H1 (cell line): Measurements from ENCODE around the gene ACTA2. TPM values are rescaled to one million over a fixed set of nuclear protein-coding genes. Genes with fewer than 3 reads are reported as not detected.

Experiments
- CTCF ChIA-PET: fragments of 300-600 bp; sonication (Branson Sonifier 250); formaldehyde crosslinking; loops from one replicate; lab custom pipeline; 2021; ENCODE audit not compliant: partially characterized antibody; lab: Charles Lee
- POLR2A ChIA-PET: fragments of 300-600 bp; sonication (Branson Sonifier 250); formaldehyde crosslinking; loops from one replicate; lab custom pipeline; 2021; ENCODE audit warnings: inconsistent platforms; ENCODE audit not compliant: partially characterized antibody; lab: Charles Lee
- DNase-seq, 2 experiments: peaks; one replicate each; pipeline versions ENCODE4 v3.0.0 to v3.0.0-alpha.2; 2010 to 2022; ENCODE audit warnings: low spot score in 2 of 2, low read depth in 1 of 2, mixed read lengths in 1 of 2
- FAIRE-seq: peaks from 2 replicates; lab custom pipeline; 2011; peaks lifted over from hg19 to GRCh38; lab: Jason Lieb, UNC
- H2AFZ ChIP-seq: 2 replicates; pipeline ENCODE4 v1.8.1; 2012; ENCODE audit warnings: low read length, inconsistent platforms
- H2AK5ac ChIP-seq: 2 replicates; pipeline ENCODE4 v1.6.1; 2013; ENCODE audit warnings: low read depth, low read length
- H2BK120ac ChIP-seq: replicated peaks from 2 replicates; pipeline ENCODE3; 2013; ENCODE audit warnings: low read depth, low read length, inconsistent platforms
- H2BK12ac ChIP-seq: 2 replicates; pipeline ENCODE4 v1.6.1; 2013; ENCODE audit warnings: low read depth, low read length
- H2BK15ac ChIP-seq: 2 replicates; pipeline ENCODE4 v1.6.1; 2013; ENCODE audit warnings: low read length
- H2BK20ac ChIP-seq: 2 replicates; pipeline ENCODE4 v1.6.1; 2013; ENCODE audit warnings: low read length
- H2BK5ac ChIP-seq: 2 replicates; pipeline ENCODE4 v1.6.1; 2013; ENCODE audit warnings: low read depth, low read length
- H3K14ac ChIP-seq: 2 replicates; pipeline ENCODE4 v1.6.1; 2013; ENCODE audit warnings: inconsistent platforms; ENCODE audit not compliant: insufficient read length
- H3K18ac ChIP-seq: 2 replicates; pipeline ENCODE4 v1.6.1; 2013; ENCODE audit warnings: low read length; ENCODE audit errors: extremely low read depth
- H3K23ac ChIP-seq: 2 replicates; pipeline ENCODE4 v1.6.1; 2013; ENCODE audit warnings: inconsistent platforms; ENCODE audit not compliant: insufficient read length
- H3K23me2 ChIP-seq: 2 replicates; pipeline ENCODE4 v1.6.1; 2013; ENCODE audit warnings: low read depth, low read length
- H3K27ac ChIP-seq: 2 replicates; pipeline ENCODE4 v1.6.1; 2011; ENCODE audit warnings: low read depth, low read length, inconsistent platforms
- H3K27me3 ChIP-seq, 4 experiments: replicated peaks in 1 of 4; 1 replicate in 1 of 4; 2 replicates in 3 of 4; pipeline versions ENCODE4 v1.6.1 to v1.8.1; 2011 to 2013; ENCODE audit warnings: low read length in 3 of 4, mild to moderate bottlenecking in 3 of 4, inconsistent platforms in 2 of 4, mixed read lengths in 2 of 4, moderate library complexity in 1 of 4; ENCODE audit not compliant: control insufficient read depth in 3 of 4, insufficient read depth in 3 of 4; ENCODE audit errors: extremely low read depth in 1 of 4
- H3K36me3 ChIP-seq, 4 experiments: 2 replicates each; pipeline versions ENCODE4 v1.6.1 to v1.8.1; 2011 to 2013; ENCODE audit warnings: mild to moderate bottlenecking in 4 of 4, low read length in 3 of 4, moderate library complexity in 2 of 4, control low read depth in 1 of 4, inconsistent platforms in 1 of 4; ENCODE audit not compliant: insufficient read depth in 4 of 4, control insufficient read depth in 2 of 4
- H3K4ac ChIP-seq: replicated peaks from 2 replicates; pipeline ENCODE3; 2013; ENCODE audit warnings: low read length, low read depth, mixed read lengths, inconsistent platforms; ENCODE audit not compliant: insufficient read length
- H3K4me1 ChIP-seq, 4 experiments: replicated peaks in 1 of 4; 1 replicate in 1 of 4; 2 replicates in 3 of 4; pipeline versions ENCODE4 v1.6.1 to v1.8.1; 2011 to 2013; ENCODE audit warnings: low read length in 3 of 4, inconsistent platforms in 2 of 4, mixed read lengths in 1 of 4; ENCODE audit not compliant: insufficient read depth in 4 of 4, control insufficient read depth in 3 of 4
- H3K4me2 ChIP-seq, 2 experiments: 2 replicates each; pipeline versions ENCODE4 v1.6.1 to v1.8.1; 2011 to 2013; ENCODE audit warnings: low read depth in 2 of 2, low read length in 2 of 2, control low read depth in 1 of 2, inconsistent platforms in 1 of 2, mild to moderate bottlenecking in 1 of 2; ENCODE audit not compliant: insufficient read depth in 1 of 2
- H3K4me3 ChIP-seq, 4 experiments: fragments of 200-600, 300-600 bp in 1 of 4; sonication (generic), shearing (Covaris generic), sonication (Bioruptor Twin) in 1 of 4; 2 replicates each; pipeline versions ENCODE4 v1.5.1 to v1.8.1; 2011 to 2016; ENCODE audit warnings: low read length in 4 of 4, low read depth in 3 of 4, control low read depth in 2 of 4, inconsistent platforms in 2 of 4, mild to moderate bottlenecking in 2 of 4, mixed read lengths in 1 of 4, moderate library complexity in 1 of 4; ENCODE audit not compliant: insufficient read depth in 2 of 4; ENCODE audit errors: extremely low read depth in 1 of 4
- H3K56ac ChIP-seq: replicated peaks from 2 replicates; pipeline ENCODE3; 2013; ENCODE audit warnings: low read depth, mild to moderate bottlenecking, mixed read lengths, low read length, inconsistent platforms; ENCODE audit not compliant: insufficient read length
- H3K79me1 ChIP-seq: 2 replicates; pipeline ENCODE4 v1.6.1; 2013; ENCODE audit warnings: low read depth, low read length, control low read depth
- H3K79me2 ChIP-seq, 2 experiments: 2 replicates each; pipeline versions ENCODE4 v1.6.1 to v1.8.1; 2012 to 2013; ENCODE audit warnings: low read length in 2 of 2, mild to moderate bottlenecking in 2 of 2, inconsistent platforms in 1 of 2; ENCODE audit not compliant: insufficient read depth in 2 of 2, control insufficient read depth in 1 of 2
- H3K9ac ChIP-seq, 4 experiments: replicated peaks in 1 of 4; 1 replicate in 1 of 4; 2 replicates in 3 of 4; pipeline versions ENCODE4 v1.6.1 to v1.8.1; 2011 to 2013; ENCODE audit warnings: low read depth in 3 of 4, low read length in 3 of 4, control low read depth in 2 of 4, mild to moderate bottlenecking in 2 of 4, moderate library complexity in 2 of 4, inconsistent platforms in 1 of 4; ENCODE audit errors: extremely low read depth in 1 of 4
- H3K9me3 ChIP-seq, 2 experiments: 2 replicates each; pipeline versions ENCODE4 v1.6.1 to v1.8.1; 2012 to 2013; ENCODE audit warnings: mild to moderate bottlenecking in 2 of 2, moderate library complexity in 2 of 2, control low read depth in 1 of 2, inconsistent platforms in 1 of 2, low read depth in 1 of 2, low read length in 1 of 2, mixed read lengths in 1 of 2; ENCODE audit not compliant: insufficient read depth in 2 of 2
- H4K20me1 ChIP-seq, 2 experiments: replicated peaks in 1 of 2; 2 replicates each; pipeline versions ENCODE3 to v1.8.1; 2011 to 2013; ENCODE audit warnings: inconsistent platforms in 2 of 2, low read length in 2 of 2, mild to moderate bottlenecking in 1 of 2; ENCODE audit not compliant: insufficient read depth in 2 of 2, control insufficient read depth in 1 of 2
- H4K5ac ChIP-seq: 2 replicates; pipeline ENCODE4 v1.6.1; 2013; ENCODE audit warnings: low read length, low read depth, mixed read lengths, inconsistent platforms; ENCODE audit not compliant: insufficient read length
- H4K8ac ChIP-seq: 2 replicates; pipeline ENCODE4 v1.8.0; 2013; ENCODE audit warnings: mild to moderate bottlenecking, moderate library complexity, low read length, inconsistent platforms; ENCODE audit not compliant: insufficient read depth; ENCODE audit errors: extremely low read depth
- H4K91ac ChIP-seq: replicated peaks from 2 replicates; pipeline ENCODE3; 2013; ENCODE audit warnings: low read length, mixed read lengths, inconsistent platforms; ENCODE audit not compliant: insufficient read length
- BCL11A ChIP-seq, 2 experiments: IDR thresholded peaks; one replicate each; pipeline ENCODE4 v1.6.1; 2011; ENCODE audit warnings: low read depth in 2 of 2, low read length in 2 of 2, mild to moderate bottlenecking in 2 of 2
- EP300 ChIP-seq, 2 experiments: IDR thresholded peaks; 1 replicate in 1 of 2; 2 replicates in 1 of 2; pipeline ENCODE4 v1.6.1; 2011 to 2012; ENCODE audit warnings: low read depth in 2 of 2, low read length in 2 of 2, mild to moderate bottlenecking in 2 of 2, borderline replicate concordance in 1 of 2, inconsistent platforms in 1 of 2, moderate library complexity in 1 of 2
- RFX5 ChIP-seq: IDR thresholded peaks from 2 replicates; pipeline ENCODE4 v1.6.1; 2011; ENCODE audit warnings: low read depth, low read length, improper control_type of control experiment, borderline replicate concordance
- WGBS, 2 experiments: shearing (Covaris generic) in 1 of 2; methylation state at CpG; one replicate each; pipeline versions ENCODE4 v1.1.6 to v1.1.7; 2013 to 2015; ENCODE audit warnings: low lambda C conversion rate in 2 of 2, mixed read lengths in 2 of 2, inconsistent platforms in 1 of 2, low coverage in 1 of 2, missing lambda C conversion rate in 1 of 2; ENCODE audit not compliant: insufficient replicate concordance in 2 of 2, insufficient coverage in 1 of 2, insufficient read length in 1 of 2; ENCODE audit errors: extremely low coverage in 1 of 2, missing lambda C conversion rate in 1 of 2; 5-methylcytosine and 5-hydroxymethylcytosine counted together
- polyA plus RNA-seq, 7 experiments: library from polyadenylated mRNA; depleted of rRNA in 3 of 7; stranded (reverse) in 5 of 7; unstranded in 2 of 7; fragments of >200 nt in 5 of 7; fragments of 200-250 nt in 2 of 7; gene quantifications; 1 replicate in 5 of 7; 2 replicates in 1 of 7; 4 replicates in 1 of 7; pipeline versions ENCODE4 v1.2.1 to v1.2.3, GENCODE V29; 2011 to 2013; ENCODE audit warnings: missing spikeins in 2 of 7, mixed read lengths in 2 of 7
- total RNA-seq: library from RNA; stranded (reverse); fragmentation: NEBNext Ultra II Directional; extraction: Animal tissue kit (Norgen Biotek cat#: 25700); gene quantifications from 2 replicates; pipeline ENCODE4 v1.2.1, GENCODE V29; 2021
- TF ChIP-seq, protein P1 (sequence below), 3 experiments: IDR thresholded peaks; 1 replicate in 2 of 3; 2 replicates in 1 of 3; pipeline versions ENCODE4 v1.5.1 to v1.6.1; 2011; ENCODE audit warnings: low read length in 3 of 3, mild to moderate bottlenecking in 3 of 3, inconsistent platforms in 2 of 3, low read depth in 1 of 3, moderate library complexity in 1 of 3; ENCODE audit not compliant: insufficient read depth in 1 of 3; ENCODE audit errors: control extremely low read depth in 1 of 3

Gene ACTA2
- total and polyA plus RNA-seq, 2 of the 8 experiments (the other 6 are each of a cell fraction or from before 2014, with no cell fraction given): 3.5 to 8.9 TPM

DNA sequence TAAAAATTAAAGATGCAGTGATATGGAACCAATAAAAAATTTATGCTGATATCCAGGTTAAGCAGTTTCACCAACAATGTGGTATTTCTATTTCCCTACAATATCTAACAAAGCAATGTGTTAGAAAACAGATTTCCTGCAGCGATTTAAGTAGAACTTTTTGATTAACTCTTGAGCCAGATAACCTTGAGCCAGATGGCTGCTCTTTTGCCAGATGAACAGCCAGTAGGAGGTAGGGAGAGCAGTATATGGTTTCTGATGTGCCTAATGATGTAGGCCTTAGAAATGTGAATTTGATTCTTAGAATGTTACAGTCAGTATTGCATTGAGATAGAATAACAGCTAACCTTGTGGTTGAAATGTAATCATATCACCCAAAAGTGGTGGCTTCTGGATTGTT lies 41.5 kb downstream of the ACTA2 start:
- no peaks in the 10 kb centered on the region for H3K9me3 ChIP-seq
- H2AFZ ChIP-seq: no peak overlapping the region
- no peak overlapping the region for H2BK15ac ChIP-seq
- no peaks in the 10 kb centered on the region for H3K4me1 ChIP-seq
- H3K4ac ChIP-seq: no peak overlapping the region
- H3K79me1 ChIP-seq: no peaks in the 10 kb centered on the region
- H3K4me3 ChIP-seq: no peak overlapping the region
- H3K36me3 ChIP-seq: no peaks in the 10 kb centered on the region; a peak in 1 of 8 replicates
- H4K5ac ChIP-seq: no peak overlapping the region
- no peak for DNase-seq
- no peak overlapping the region for H2AK5ac ChIP-seq
- no peak overlapping the region for H2BK20ac ChIP-seq
- no peaks in the 10 kb centered on the region for H3K27me3 ChIP-seq
- POLR2A ChIA-PET: no interaction called here
- H3K4me2 ChIP-seq: no peak overlapping the region
- H3K14ac ChIP-seq: peak overlapping the region; percentile 10
- H2BK120ac ChIP-seq: no peak overlapping the region
- H3K9ac ChIP-seq: no peak overlapping the region
- no peak overlapping the region for H3K23ac ChIP-seq
- no peaks in the 10 kb centered on the region for H3K79me2 ChIP-seq
- no peak overlapping the region for H3K27ac ChIP-seq
- TF ChIP-seq RFX5: no peak
- TF ChIP-seq, protein P1, sequence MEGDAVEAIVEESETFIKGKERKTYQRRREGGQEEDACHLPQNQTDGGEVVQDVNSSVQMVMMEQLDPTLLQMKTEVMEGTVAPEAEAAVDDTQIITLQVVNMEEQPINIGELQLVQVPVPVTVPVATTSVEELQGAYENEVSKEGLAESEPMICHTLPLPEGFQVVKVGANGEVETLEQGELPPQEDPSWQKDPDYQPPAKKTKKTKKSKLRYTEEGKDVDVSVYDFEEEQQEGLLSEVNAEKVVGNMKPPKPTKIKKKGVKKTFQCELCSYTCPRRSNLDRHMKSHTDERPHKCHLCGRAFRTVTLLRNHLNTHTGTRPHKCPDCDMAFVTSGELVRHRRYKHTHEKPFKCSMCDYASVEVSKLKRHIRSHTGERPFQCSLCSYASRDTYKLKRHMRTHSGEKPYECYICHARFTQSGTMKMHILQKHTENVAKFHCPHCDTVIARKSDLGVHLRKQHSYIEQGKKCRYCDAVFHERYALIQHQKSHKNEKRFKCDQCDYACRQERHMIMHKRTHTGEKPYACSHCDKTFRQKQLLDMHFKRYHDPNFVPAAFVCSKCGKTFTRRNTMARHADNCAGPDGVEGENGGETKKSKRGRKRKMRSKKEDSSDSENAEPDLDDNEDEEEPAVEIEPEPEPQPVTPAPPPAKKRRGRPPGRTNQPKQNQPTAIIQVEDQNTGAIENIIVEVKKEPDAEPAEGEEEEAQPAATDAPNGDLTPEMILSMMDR (IDR thresholded peaks at IDR 0.05; ENCODE audit: control extremely low read depth in 1 of 3, insufficient read depth in 1 of 3, low read depth in 1 of 3, low read length in 3 of 3): no peak
- no peak for TF ChIP-seq EP300 (IDR thresholded peaks at IDR 0.05; ENCODE audit: borderline replicate concordance in 1 of 2, low read depth in 2 of 2, low read length in 2 of 2)
- no peak for TF ChIP-seq BCL11A (IDR thresholded peaks at IDR 0.05; ENCODE audit: low read depth in 2 of 2, low read length in 2 of 2)
- no peak overlapping the region for H2BK12ac ChIP-seq
- CTCF ChIA-PET: interaction anchor here (0.9 to 2.8 kb wide), 5 partner anchors 24 to 107 kb away, joined by 3 to 11 read pairs (median 3); no protein-coding TSS in a partner anchor
- 91% methylated on average over 1 of the region's 1 CpG; no CpG with 5 or more reads in 1 of the 2 experiments for WGBS, 2 experiments
- H2BK5ac ChIP-seq: no peak overlapping the region
- no peaks in the 10 kb centered on the region for H4K20me1 ChIP-seq
- H4K91ac ChIP-seq: no peak overlapping the region
- no peak overlapping the region for H3K56ac ChIP-seq
- no peak overlapping the region for H3K18ac ChIP-seq
- no peak overlapping the region for H4K8ac ChIP-seq
- no peaks in the 10 kb centered on the region for H3K23me2 ChIP-seq
- FAIRE-seq: no peak
